Suprapubic skin (tissue), 4 donors: ENCODE measurements around the gene ALKBH1. TPM values are rescaled to one million over a fixed set of nuclear protein-coding genes. Genes with fewer than 3 reads are reported as not detected.

Source experiments
- DNase-seq, 2 donors: peaks; one replicate each; pipeline ENCODE4 v3.0.0-alpha.2; 2019; ENCODE audit warnings: low spot score in 2 of 2
- H3K27ac ChIP-seq: fragments of 200-600 bp; sonication (generic); one replicate; pipeline ENCODE4 v1.5.1; 2019
- H3K27me3 ChIP-seq: fragments of 200-600 bp; sonication (generic); one replicate; pipeline ENCODE4 v1.5.1; 2019
- H3K36me3 ChIP-seq: fragments of 200-600 bp; sonication (generic); one replicate; pipeline ENCODE4 v1.5.1; 2019
- H3K4me1 ChIP-seq: fragments of 200-600 bp; sonication (generic); one replicate; pipeline ENCODE4 v1.5.1; 2019
- H3K4me3 ChIP-seq: fragments of 200-600 bp; sonication (generic); one replicate; pipeline ENCODE4 v1.5.1; 2019; ENCODE audit warnings: mild to moderate bottlenecking
- H3K9me3 ChIP-seq: fragments of 200-600 bp; sonication (generic); one replicate; pipeline ENCODE4 v1.5.1; 2019
- EP300 ChIP-seq: sonication (generic); formaldehyde crosslinking; IDR thresholded peaks from one replicate; pipeline ENCODE4 v1.6.1; 2017; ENCODE audit warnings: antibody characterized with exemption
- POLR2A ChIP-seq, 2 donors: fragments of 450-650 bp; IDR thresholded peaks; one replicate each; pipeline ENCODE4 v1.6.1; 2017; ENCODE audit warnings: antibody characterized with exemption in 2 of 2, mild to moderate bottlenecking in 2 of 2, moderate library complexity in 2 of 2
- POLR2AphosphoS5 ChIP-seq, 3 donors: sonication (generic); formaldehyde crosslinking; IDR thresholded peaks; one replicate each; pipeline ENCODE4 v1.6.1; 2017; ENCODE audit warnings: antibody characterized with exemption in 3 of 3
- WGBS: methylation state at CpG from one replicate; pipeline ENCODE4 v1.1.5; 2018; 5-methylcytosine and 5-hydroxymethylcytosine counted together
- total RNA-seq, 4 donors: library from RNA; depleted of rRNA; stranded (reverse); fragments of >200 nt; gene quantifications; one replicate each; pipeline ENCODE4 v1.1.0, GENCODE V29; 2016
- TF ChIP-seq, protein P1 (sequence below), 2 donors: fragments of 200-600 bp in 1 of 2; fragments of 450-650 bp in 1 of 2; sonication (generic) in 1 of 2; IDR thresholded peaks; one replicate each; pipeline ENCODE4 v1.5.1; 2016 to 2019; ENCODE audit warnings: antibody characterized with exemption in 2 of 2, mild to moderate bottlenecking in 1 of 2, moderate library complexity in 1 of 2

ALKBH1 gene
- total RNA-seq, 4 donors from 2014 or later, result 6.4 to 13.4 (median 7.3) TPM

DNA sequence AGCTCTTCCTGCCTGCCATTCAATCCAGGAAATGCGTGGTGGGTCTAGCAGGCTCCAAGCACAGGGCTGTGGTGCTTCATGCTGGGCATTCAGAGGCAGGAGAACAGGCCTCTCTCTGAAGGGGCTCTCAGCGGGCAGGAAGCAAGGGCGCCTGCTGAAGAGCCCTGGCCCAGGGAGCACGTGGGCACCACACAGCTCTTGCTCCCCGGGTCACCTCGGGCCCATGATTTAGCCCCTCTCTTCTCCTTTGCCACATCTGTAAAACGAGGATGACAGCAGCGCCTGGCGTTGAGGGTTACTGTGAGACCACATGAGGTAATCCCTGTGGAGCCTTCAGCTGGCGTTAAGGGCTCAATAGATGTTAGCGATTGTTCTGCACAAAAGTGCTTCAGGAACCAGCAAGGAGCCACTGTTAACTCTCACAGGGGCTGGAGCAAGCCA is 53.8 kb downstream of the ALKBH1 start:
- H3K4me1 ChIP-seq, result no peaks in the 10 kb centered on the region
- H3K36me3 ChIP-seq, result no peaks in the 10 kb centered on the region
- WGBS, result 73% methylated on average over 11 of the region's 11 CpGs
- DNase-seq, result no peak
- no peak overlapping the region for H3K27ac ChIP-seq
- no peaks in the 10 kb centered on the region for H3K9me3 ChIP-seq
- no peak overlapping the region for H3K4me3 ChIP-seq
- no peaks in the 10 kb centered on the region for H3K27me3 ChIP-seq
- TF ChIP-seq POLR2A (IDR thresholded peaks at IDR 0.05), result no peak
- TF ChIP-seq POLR2AphosphoS5 (IDR thresholded peaks at IDR 0.05), result no peak
- TF ChIP-seq EP300, result no peak

DNA sequence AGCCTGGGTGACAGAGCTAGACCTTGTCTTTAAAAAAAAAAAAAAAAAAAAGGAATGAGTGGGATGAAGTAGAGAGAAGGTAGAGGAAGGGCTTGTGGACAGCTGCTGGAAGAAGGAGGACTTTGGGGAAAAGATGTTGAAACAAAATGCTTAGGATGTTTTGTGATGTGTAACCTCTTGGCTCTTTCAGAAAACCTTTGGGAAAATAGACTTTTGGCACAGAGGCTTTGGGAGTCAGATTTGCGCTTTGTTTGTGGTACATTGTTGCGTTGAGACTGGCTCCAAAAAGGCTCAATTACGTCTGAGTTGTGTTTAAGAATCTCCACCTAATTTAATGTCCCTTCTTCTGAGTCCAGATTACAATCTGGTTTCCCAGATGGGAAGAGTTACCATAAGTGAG is 58.5 kb downstream of the ALKBH1 start:
- Histone ChIP-seq H3K27ac (no peak overlapping the region), H3K9me3 (no peaks in the 10 kb centered on the region), H3K4me1 (no peaks in the 10 kb centered on the region), H3K27me3 (no peaks in the 10 kb centered on the region), H3K4me3 (no peak overlapping the region), H3K36me3 (no peaks in the 10 kb centered on the region)
- TF ChIP-seq POLR2AphosphoS5 (IDR thresholded peaks at IDR 0.05), result no peak
- TF ChIP-seq, protein P1, sequence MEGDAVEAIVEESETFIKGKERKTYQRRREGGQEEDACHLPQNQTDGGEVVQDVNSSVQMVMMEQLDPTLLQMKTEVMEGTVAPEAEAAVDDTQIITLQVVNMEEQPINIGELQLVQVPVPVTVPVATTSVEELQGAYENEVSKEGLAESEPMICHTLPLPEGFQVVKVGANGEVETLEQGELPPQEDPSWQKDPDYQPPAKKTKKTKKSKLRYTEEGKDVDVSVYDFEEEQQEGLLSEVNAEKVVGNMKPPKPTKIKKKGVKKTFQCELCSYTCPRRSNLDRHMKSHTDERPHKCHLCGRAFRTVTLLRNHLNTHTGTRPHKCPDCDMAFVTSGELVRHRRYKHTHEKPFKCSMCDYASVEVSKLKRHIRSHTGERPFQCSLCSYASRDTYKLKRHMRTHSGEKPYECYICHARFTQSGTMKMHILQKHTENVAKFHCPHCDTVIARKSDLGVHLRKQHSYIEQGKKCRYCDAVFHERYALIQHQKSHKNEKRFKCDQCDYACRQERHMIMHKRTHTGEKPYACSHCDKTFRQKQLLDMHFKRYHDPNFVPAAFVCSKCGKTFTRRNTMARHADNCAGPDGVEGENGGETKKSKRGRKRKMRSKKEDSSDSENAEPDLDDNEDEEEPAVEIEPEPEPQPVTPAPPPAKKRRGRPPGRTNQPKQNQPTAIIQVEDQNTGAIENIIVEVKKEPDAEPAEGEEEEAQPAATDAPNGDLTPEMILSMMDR (IDR thresholded peaks at IDR 0.05), result no peak
- no peak for TF ChIP-seq EP300
- TF ChIP-seq POLR2A (IDR thresholded peaks at IDR 0.05), result no peak
- DNase-seq, result no peak
- WGBS, result 76% methylated on average over 3 of the region's 3 CpGs

DNA sequence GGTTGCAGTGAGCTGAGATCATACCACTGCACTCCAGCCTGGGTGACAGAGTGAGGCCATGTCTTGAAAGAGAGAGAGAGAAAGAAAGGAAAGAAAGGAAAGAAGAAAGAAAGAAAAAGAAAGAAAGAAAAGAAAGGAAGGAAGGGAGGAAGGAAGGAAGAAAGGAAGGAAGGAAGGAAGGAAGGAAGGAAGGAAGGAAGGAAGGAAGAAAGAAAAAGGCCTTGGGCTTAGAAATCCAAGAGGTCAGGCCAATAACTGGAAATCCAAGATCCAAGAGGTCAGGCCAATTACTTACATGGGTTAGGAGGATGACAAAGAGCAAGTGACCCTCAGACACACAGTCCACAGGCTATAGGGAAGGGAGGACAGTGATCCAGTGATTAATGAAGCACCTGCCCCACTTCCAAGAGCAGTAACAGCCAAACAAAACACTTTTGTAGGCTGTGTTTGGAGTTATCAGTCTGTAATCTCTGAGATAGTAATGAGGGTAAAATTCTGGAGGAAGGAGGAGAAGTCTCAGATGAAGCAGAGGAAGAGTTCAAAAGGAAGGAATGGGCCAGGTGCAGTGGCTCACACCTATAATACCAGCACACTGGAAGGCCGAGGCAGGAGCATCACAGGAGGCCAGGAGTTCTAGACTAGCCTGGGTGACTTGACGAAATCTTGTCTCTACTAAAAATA is 59.2 kb downstream of the ALKBH1 start:
- Histone ChIP-seq H3K4me1 (no peaks in the 10 kb centered on the region), H3K4me3 (no peak overlapping the region), H3K36me3 (no peaks in the 10 kb centered on the region), H3K27ac (no peak overlapping the region), H3K9me3 (no peaks in the 10 kb centered on the region), H3K27me3 (no peaks in the 10 kb centered on the region)
- TF ChIP-seq, protein P1 (IDR thresholded peaks at IDR 0.05), result no peak
- TF ChIP-seq POLR2A (IDR thresholded peaks at IDR 0.05) (no peak), POLR2AphosphoS5 (IDR thresholded peaks at IDR 0.05) (no peak), EP300 (no peak)
- no peak for DNase-seq
- 81% methylated on average over 2 of the region's 2 CpGs for WGBS

DNA sequence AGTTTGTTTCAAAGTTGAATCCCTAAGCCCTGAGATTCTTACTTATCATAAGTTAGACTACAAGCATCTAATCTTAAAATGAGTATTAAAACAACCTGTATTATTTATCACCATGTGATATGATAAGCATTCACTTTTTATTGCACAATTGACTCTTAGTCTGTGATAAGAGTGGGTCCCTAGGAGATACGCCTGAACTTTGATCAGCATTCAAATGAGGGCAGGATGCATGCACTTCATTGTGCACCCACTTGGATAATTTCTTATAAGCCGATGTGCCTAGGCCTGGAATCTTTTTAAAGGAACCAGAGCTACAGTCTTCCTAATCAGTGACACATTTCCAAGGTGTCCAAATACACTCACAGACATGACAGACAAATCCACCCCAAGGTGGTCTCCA is 60.0 kb downstream of the ALKBH1 start:
- no peaks in the 10 kb centered on the region for H3K27me3 ChIP-seq
- no peaks in the 10 kb centered on the region for H3K4me1 ChIP-seq
- H3K27ac ChIP-seq, result no peak overlapping the region

DNA sequence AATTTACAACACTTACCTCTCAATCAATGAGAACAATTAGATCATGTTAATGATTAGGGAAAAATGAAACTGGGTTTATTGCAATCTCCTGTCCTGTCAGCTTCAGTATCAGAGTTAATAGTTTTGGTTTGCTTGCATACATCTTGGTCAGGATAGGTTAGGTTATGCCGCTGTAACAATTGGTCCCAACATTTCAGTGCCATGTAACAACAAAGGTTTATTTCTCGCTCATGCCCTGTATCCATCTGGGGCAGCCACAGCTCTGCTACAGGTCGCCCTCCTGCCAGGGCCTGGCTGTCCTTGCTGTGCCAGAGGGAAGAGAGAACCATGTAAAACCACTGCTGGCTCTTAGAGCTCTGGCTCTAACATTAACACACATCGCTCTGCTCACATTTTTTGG is 60.9 kb downstream of the ALKBH1 start:
- Histone ChIP-seq H3K4me1 (peaks cover 6% of the 10 kb centered on the region), H3K9me3 (no peaks in the 10 kb centered on the region), H3K27me3 (no peaks in the 10 kb centered on the region), H3K4me3 (no peak overlapping the region), H3K36me3 (no peaks in the 10 kb centered on the region), H3K27ac (no peak overlapping the region)
- no peak for DNase-seq
- 84% methylated on average over 4 of the region's 4 CpGs for WGBS
- TF ChIP-seq EP300 (no peak), POLR2A (IDR thresholded peaks at IDR 0.05) (no peak), POLR2AphosphoS5 (IDR thresholded peaks at IDR 0.05) (no peak)
- TF ChIP-seq, protein P1 (IDR thresholded peaks at IDR 0.05), result no peak

More for the DNA sequence above, 60.0 kb downstream of the ALKBH1 start:
- WGBS, result 99% methylated on average over 2 of the region's 2 CpGs
- H3K4me3 ChIP-seq, result no peak overlapping the region
- TF ChIP-seq, protein P1 (IDR thresholded peaks at IDR 0.05), result no peak
- no peak for TF ChIP-seq POLR2A (IDR thresholded peaks at IDR 0.05)
- TF ChIP-seq EP300, result no peak
- no peak for TF ChIP-seq POLR2AphosphoS5 (IDR thresholded peaks at IDR 0.05)
- no peaks in the 10 kb centered on the region for H3K36me3 ChIP-seq
- no peaks in the 10 kb centered on the region for H3K9me3 ChIP-seq
- DNase-seq, result no peak
